ENCODE results near the gene KIF15. TPM values are rescaled to one million over a fixed set of nuclear protein-coding genes. Genes with fewer than 3 reads are reported as not detected.

Gene KIF15
- polyA plus RNA-seq, 3 donors, result 0.15 to 0.16 TPM; not detected in 1

DNA sequence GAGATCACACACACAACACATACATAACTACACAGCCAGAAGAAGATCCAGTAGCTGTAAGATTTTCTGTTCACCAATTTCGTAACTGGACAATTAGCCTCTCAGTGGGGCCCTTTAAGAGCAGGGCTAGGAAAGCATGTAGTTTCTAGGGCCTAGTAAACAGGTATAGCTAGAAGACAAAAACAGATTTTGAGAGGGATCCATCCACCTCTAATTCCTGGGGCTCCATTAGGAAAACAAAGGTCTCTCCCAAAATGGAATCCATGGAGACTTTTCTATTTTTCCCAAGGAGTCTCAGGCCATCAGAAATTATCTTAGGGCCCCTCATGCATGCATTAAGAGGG is 10.5 kb downstream of the KIF15 start:
- intact Hi-C loops (cut with micrococcal nuclease), result no loop called here
- H3K9ac ChIP-seq (ENCODE audit: insufficient read depth, low read length, poor library complexity, severe bottlenecking), result no peak overlapping the region
- Mint-ChIP-seq H3K27me3 (ENCODE audit: low read depth in 3 of 3) (no peaks in the 10 kb centered on the region), H3K27ac (no peak overlapping the region), H3K9me3 (peaks cover 16 to 77% (median 54%) of the 10 kb centered on the region in 7 donors), H3K36me3 (peaks cover 45 to 86% of the 10 kb centered on the region in 2 donors), H3K4me3 (no peak overlapping the region), H3K4me1 (no peaks in the 10 kb centered on the region)
- no peak for TF ChIP-seq CTCF (IDR thresholded peaks at IDR 0.05)
- no peaks in the 10 kb centered on the region for H4K20me1 ChIP-seq (ENCODE audit: insufficient read depth, low read length)
- peaks cover 41 to 70% of the 10 kb centered on the region in 2 donors for H3K9me3 ChIP-seq (replicated peaks in 1 of 2; ENCODE audit: control insufficient read depth in 1 of 2, insufficient read depth in 1 of 2, low read length in 2 of 2)
- H2AFZ ChIP-seq (ENCODE audit: insufficient read depth, low read depth, low read length, poor library complexity, severe bottlenecking), result no peak overlapping the region
- peaks cover 15 to 95% of the 10 kb centered on the region in 2 donors for H3K36me3 ChIP-seq (replicated peaks in 1 of 2; ENCODE audit: control insufficient read depth in 1 of 2, insufficient read depth in 2 of 2, low read length in 2 of 2)
- H3K27ac ChIP-seq (ENCODE audit: low read depth in 1 of 2, low read length in 2 of 2), result no peak overlapping the region
- no peak overlapping the region for H3K4me3 ChIP-seq (replicated peaks in 1 of 3; ENCODE audit: low read depth in 2 of 3, low read length in 3 of 3)
- H3K27me3 ChIP-seq (ENCODE audit: control insufficient read depth in 2 of 2, insufficient read depth in 2 of 2, low read length in 2 of 2), result no peaks in the 10 kb centered on the region
- H3K4me1 ChIP-seq (ENCODE audit: control insufficient read depth in 1 of 2, insufficient read depth in 2 of 2, low read length in 2 of 2), result no peaks in the 10 kb centered on the region
- WGBS (ENCODE audit: insufficient coverage), result no CpG with 5 or more reads among the region's 1 CpG
- DNase-seq, result no peak
- no peak overlapping the region for H3K4me2 ChIP-seq (replicated peaks; ENCODE audit: extremely low read depth, low read length, poor library complexity, severe bottlenecking)
- peaks cover 74% of the 10 kb centered on the region for H3K79me2 ChIP-seq (ENCODE audit: insufficient read depth, low read length)

- WGBS (ENCODE audit: insufficient coverage), result 100% methylated on average over 3 of the region's 4 CpGs
Observed at GRCh38 chr3:44782891-44783290, 21.3 kb downstream of the KIF15 start.

More at GRCh38 chr3:44782891-44783290, 21.3 kb downstream of the KIF15 start:
- no peak overlapping the region for H2AFZ ChIP-seq (ENCODE audit: insufficient read depth, low read depth, low read length, poor library complexity, severe bottlenecking)
- no peaks in the 10 kb centered on the region for H3K4me1 ChIP-seq (ENCODE audit: control insufficient read depth in 1 of 2, insufficient read depth in 2 of 2, low read length in 2 of 2)
- no peaks in the 10 kb centered on the region for H3K4me1 Mint-ChIP-seq
- peaks cover 0 to 2% (median 0%) of the 10 kb centered on the region in 3 donors for H3K27me3 Mint-ChIP-seq (ENCODE audit: low read depth in 3 of 3)
- peaks cover 0 to 5% (median 0%) of the 10 kb centered on the region in 7 donors for H3K9me3 Mint-ChIP-seq
- no peak overlapping the region for H3K4me3 ChIP-seq (replicated peaks in 1 of 3; ENCODE audit: low read depth in 2 of 3, low read length in 3 of 3)
- DNase-seq, result no peak
- peaks cover 60 to 96% of the 10 kb centered on the region in 2 donors for H3K36me3 ChIP-seq (replicated peaks in 1 of 2; ENCODE audit: control insufficient read depth in 1 of 2, insufficient read depth in 2 of 2, low read length in 2 of 2)
- no peaks in the 10 kb centered on the region for H3K79me2 ChIP-seq (ENCODE audit: insufficient read depth, low read length)
- TF ChIP-seq CTCF (IDR thresholded peaks at IDR 0.05), result no peak
- intact Hi-C loops (cut with micrococcal nuclease), result no loop called here
- H3K9me3 ChIP-seq (replicated peaks in 1 of 2; ENCODE audit: control insufficient read depth in 1 of 2, insufficient read depth in 1 of 2, low read length in 2 of 2), result no peaks in the 10 kb centered on the region
- no peak overlapping the region for H3K9ac ChIP-seq (ENCODE audit: insufficient read depth, low read length, poor library complexity, severe bottlenecking)
- peaks cover 60 to 80% of the 10 kb centered on the region in 2 donors for H3K36me3 Mint-ChIP-seq
- H3K27me3 ChIP-seq (ENCODE audit: control insufficient read depth in 2 of 2, insufficient read depth in 2 of 2, low read length in 2 of 2), result no peaks in the 10 kb centered on the region
- H3K4me3 Mint-ChIP-seq, result no peak overlapping the region
- no peak overlapping the region for H3K4me2 ChIP-seq (replicated peaks; ENCODE audit: extremely low read depth, low read length, poor library complexity, severe bottlenecking)
- no peak overlapping the region for H3K27ac ChIP-seq (ENCODE audit: low read depth in 1 of 2, low read length in 2 of 2)
- H3K27ac Mint-ChIP-seq, result peak overlapping the region in 1 of 7 donors; percentile 33
- H4K20me1 ChIP-seq (ENCODE audit: insufficient read depth, low read length), result no peaks in the 10 kb centered on the region
